LNCAP (cell line): ENCODE results near the gene CEP170.

Experiments used
- TF ChIP-seq, protein P1 (sequence below): fragments of 450-650 bp; IDR thresholded peaks from 2 replicates; pipeline ENCODE4 v1.5.1; 2017; ENCODE audit warnings: mild to moderate bottlenecking

The CEP170 gene

GRCh38 chr1:243288062-243288461 is 33.0 kb upstream of the CEP170 start:
- TF ChIP-seq, protein P1, sequence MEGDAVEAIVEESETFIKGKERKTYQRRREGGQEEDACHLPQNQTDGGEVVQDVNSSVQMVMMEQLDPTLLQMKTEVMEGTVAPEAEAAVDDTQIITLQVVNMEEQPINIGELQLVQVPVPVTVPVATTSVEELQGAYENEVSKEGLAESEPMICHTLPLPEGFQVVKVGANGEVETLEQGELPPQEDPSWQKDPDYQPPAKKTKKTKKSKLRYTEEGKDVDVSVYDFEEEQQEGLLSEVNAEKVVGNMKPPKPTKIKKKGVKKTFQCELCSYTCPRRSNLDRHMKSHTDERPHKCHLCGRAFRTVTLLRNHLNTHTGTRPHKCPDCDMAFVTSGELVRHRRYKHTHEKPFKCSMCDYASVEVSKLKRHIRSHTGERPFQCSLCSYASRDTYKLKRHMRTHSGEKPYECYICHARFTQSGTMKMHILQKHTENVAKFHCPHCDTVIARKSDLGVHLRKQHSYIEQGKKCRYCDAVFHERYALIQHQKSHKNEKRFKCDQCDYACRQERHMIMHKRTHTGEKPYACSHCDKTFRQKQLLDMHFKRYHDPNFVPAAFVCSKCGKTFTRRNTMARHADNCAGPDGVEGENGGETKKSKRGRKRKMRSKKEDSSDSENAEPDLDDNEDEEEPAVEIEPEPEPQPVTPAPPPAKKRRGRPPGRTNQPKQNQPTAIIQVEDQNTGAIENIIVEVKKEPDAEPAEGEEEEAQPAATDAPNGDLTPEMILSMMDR = no peak

- TF ChIP-seq, protein P1 = no peak
These were observed 32.6 kb upstream of the CEP170 start for GRCh38 chr1:243287652-243288051.

DNA sequence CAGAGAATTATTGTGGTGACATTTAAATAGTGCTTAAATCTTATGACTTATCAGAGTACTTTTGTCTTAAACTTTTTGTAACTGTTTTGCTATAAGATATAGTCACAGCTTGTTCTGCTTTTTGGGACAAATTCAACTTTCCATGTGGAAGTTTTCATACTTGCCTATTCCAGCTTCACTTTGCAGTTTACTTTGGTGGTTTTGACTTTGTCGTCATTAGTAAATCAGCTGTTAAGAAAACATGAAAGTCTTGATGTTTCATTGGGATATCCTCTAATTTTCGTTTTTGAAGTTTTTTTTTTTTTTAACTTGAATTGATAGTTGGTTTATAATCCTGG is 32.0 kb upstream of the CEP170 start:
- TF ChIP-seq, protein P1 = no peak

DNA sequence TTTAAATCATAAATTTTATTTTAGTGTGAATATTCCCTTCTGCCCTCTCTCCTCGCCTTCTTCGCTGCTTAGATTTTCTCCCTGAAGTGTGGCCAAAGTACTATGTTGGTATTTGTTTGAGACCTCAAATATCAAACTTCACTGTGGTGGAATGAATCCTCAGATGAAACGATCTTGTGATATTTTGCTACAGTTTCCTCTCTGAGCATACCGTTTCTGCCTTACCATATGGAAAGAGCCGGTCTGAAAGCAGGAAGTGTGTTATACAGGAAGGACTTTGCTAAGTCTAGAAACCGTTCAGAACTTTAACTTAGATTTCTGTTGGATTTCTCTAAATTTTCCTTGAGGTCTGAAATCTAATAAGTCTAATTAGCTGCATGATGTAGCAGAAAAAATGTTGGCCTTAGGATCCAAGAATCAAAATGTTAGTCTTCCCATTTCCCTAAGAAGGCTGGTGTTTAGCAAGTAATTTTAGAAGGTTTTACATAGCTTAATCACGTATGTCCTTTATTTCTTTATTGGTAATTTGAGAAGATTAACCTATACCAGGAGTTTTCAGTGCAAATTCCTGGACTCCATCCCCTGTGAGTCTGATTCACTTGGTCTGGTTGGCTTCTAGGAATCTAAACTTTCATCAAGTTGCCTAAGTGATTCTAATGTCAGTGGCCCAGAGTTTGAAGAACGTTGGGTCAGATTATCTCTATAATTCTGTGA is 31.5 kb upstream of the CEP170 start:
- TF ChIP-seq, protein P1 = no peak

- TF ChIP-seq, protein P1 = no peak
These were observed 26.6 kb upstream of the CEP170 start for GRCh38 chr1:243281672-243282071.

DNA sequence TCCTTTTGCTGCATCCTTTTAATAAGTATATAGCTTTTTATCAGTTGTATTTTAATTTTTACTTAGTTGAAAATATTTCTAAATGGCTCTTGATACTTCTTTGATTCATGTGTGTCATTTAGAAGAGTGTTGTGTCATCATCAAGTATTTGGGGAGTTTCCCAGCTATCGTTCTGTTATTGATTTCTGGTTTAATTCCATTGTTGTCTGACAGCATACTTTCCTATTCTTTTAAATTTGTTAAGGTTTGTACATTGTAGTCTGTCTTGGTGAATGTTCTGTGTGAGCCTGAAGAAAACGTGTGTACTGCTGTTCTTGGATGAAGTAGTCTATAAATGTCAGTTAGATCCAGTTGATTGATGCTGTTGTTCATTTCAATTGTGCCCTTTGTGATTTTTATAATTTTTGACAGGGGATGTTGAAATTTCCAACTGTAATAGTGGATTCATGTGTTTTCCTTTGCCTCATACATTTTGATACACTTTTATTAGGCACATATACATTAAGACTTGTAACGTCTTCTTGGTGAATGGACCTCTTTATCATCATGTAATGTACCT is 25.6 kb upstream of the CEP170 start:
- TF ChIP-seq, protein P1 = no peak

DNA sequence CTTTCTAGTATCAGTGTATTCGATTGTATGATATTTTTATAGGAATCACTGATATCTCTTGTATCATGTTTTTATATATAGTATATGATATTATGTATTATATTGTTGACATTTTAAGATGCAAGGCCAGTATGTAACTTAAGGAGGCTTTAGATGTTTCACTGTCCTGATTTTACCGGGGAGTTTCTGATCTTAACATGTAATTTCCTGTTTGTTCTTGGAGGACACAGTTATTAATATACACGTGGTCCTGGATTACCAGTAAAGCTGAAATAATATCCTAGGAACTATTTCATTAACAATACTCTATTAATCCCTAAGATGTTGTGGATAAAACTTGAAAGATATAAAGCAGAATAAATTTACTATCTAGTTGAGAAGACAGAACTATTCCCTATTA is 20.2 kb upstream of the CEP170 start:
- TF ChIP-seq, protein P1 = no peak

- TF ChIP-seq, protein P1 = no peak
These were observed 18.9 kb upstream of the CEP170 start for GRCh38 chr1:243273945-243274344.
